HK-2 (cell line): ENCODE measurements around the gene SPTBN1.

Source experiments
- DNase-seq: peaks from one replicate; pipeline ENCODE4 v3.0.0-alpha.2; 2018; ENCODE audit not compliant: unreplicated experiment

Gene SPTBN1

GRCh38 chr2:54590216-54591120, 134.3 kb downstream of the SPTBN1 start:
- DNase-seq = no peak

- DNase-seq = no peak
Measured at GRCh38 chr2:54591551-54591950, 135.4 kb downstream of the SPTBN1 start.

- DNase-seq = no peak
Measured at GRCh38 chr2:54593249-54593648, 137.1 kb downstream of the SPTBN1 start.

GRCh38 chr2:54594048-54594447, 137.9 kb downstream of the SPTBN1 start:
- DNase-seq = no peak

- no peak for DNase-seq
Measured at GRCh38 chr2:54595161-54595803, 139.2 kb downstream of the SPTBN1 start.

GRCh38 chr2:54595999-54596902, 140.1 kb downstream of the SPTBN1 start:
- no peak for DNase-seq

- no peak for DNase-seq
Measured at GRCh38 chr2:54597153-54597848, 141.2 kb downstream of the SPTBN1 start.

GRCh38 chr2:54598347-54599325, 142.5 kb downstream of the SPTBN1 start:
- DNase-seq = no peak

GRCh38 chr2:54599326-54599710, 143.2 kb downstream of the SPTBN1 start:
- DNase-seq = no peak

- no peak for DNase-seq
Measured at GRCh38 chr2:54599914-54600313, 143.8 kb downstream of the SPTBN1 start.

- peak; percentile 72 for DNase-seq
Measured at GRCh38 chr2:54601339-54601738, 145.2 kb downstream of the SPTBN1 start.

GRCh38 chr2:54602736-54603322, 146.7 kb downstream of the SPTBN1 start:
- DNase-seq = no peak

GRCh38 chr2:54603357-54603756, 147.2 kb downstream of the SPTBN1 start:
- no peak for DNase-seq

GRCh38 chr2:54603796-54604195, 147.7 kb downstream of the SPTBN1 start:
- no peak for DNase-seq

GRCh38 chr2:54604871-54605270, 148.7 kb downstream of the SPTBN1 start:
- no peak for DNase-seq

- DNase-seq = no peak
Measured at GRCh38 chr2:54605836-54606235, 149.7 kb downstream of the SPTBN1 start.

GRCh38 chr2:54606393-54606958, 150.3 kb downstream of the SPTBN1 start:
- DNase-seq = no peak

GRCh38 chr2:54608224-54608623, 152.1 kb downstream of the SPTBN1 start:
- DNase-seq = no peak

GRCh38 chr2:54609241-54609640, 153.1 kb downstream of the SPTBN1 start:
- no peak for DNase-seq

- DNase-seq = no peak
Measured at GRCh38 chr2:54609647-54610046, 153.5 kb downstream of the SPTBN1 start.
